ENCODE measurements around the gene AIFM2. TPM values are rescaled to one million over a fixed set of nuclear protein-coding genes. Genes with fewer than 3 reads are reported as not detected.
"Not testable (repeated sequence)": the region's sequence is repeated elsewhere in the genome, so short reads cannot be mapped to it uniquely, and the experiment has no call there.

The AIFM2 gene
- total RNA-seq, 2 experiments from 2014 or later: 2.5 to 3.3 TPM

DNA sequence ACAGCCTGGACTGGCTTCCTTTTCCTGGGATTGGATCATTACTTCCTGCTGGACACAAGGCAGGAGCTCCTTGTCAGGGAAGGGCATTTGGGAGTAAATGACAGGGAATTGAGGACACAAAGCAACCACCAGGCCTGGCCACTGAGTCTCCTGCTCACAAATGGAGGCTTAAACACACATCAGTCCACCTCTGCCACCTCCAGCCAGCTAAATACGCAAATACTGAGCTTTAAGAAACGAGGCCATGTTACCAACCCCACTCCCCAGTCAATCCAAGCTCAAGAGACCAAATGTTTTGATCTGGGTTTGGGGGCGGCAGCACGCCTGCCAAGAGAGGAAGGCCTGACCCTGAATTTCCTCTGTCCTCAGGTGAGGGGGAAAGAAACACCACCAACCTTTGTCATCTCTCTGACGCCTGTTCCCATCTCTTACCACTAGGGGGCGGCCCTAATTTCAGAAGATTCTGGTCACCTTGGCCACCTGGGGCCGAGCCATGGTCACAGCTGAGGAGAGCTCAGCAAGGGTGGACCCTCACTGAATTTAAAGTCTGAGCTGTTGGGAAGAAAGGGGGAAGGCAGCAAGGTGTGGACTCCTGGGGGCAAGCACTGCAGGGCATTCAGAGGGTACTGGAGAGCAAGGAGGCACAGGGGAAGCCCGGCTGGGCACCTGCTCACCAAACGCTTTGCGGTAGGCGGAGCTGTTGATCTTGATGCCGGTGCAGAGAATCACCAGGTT lies 16.5 kb downstream of the AIFM2 start:
- POLR2A ChIA-PET: no interaction called here
- no peak overlapping the region for H3K27ac Mint-ChIP-seq
- no peak overlapping the region for H3K4me3 Mint-ChIP-seq
- peaks cover 6% of the 10 kb centered on the region for H3K36me3 Mint-ChIP-seq (ENCODE audit: low read depth)
- DNase-seq: peak; percentile 64
- CTCF ChIA-PET: interaction anchor here (0.5 to 4.0 kb wide), 21 partner anchors 9 to 1212 kb away, joined by 3 to 21 read pairs (median 4); partner anchors contain the start of gene TYSND1
- H3K4me1 Mint-ChIP-seq: peaks cover 14% of the 10 kb centered on the region
- no peaks in the 10 kb centered on the region for H3K9me3 Mint-ChIP-seq
- no peaks in the 10 kb centered on the region for H3K27me3 Mint-ChIP-seq

DNA sequence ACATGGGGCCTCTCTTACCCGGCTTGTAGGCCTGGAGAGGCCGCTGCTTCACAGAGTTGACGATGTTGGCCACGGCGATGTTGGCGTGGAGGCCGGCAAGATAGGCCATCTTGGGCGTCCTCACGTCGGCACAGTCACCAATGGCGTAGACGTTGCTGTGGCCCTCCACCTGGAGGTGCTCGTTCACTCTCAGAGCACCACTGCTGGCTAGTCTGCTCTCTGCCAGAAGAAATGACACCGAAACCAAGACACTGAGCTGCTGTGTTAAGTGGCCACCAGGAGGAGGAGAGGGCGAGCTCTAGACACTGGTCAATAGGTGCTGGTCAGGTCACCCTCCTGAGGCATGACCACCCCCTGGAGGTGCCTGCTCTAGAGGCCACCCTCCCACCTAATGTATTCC lies 17.7 kb downstream of the AIFM2 start:
- H3K27ac Mint-ChIP-seq: no peak overlapping the region
- no peak for DNase-seq
- H3K36me3 Mint-ChIP-seq (ENCODE audit: low read depth): peaks cover 6% of the 10 kb centered on the region
- no peaks in the 10 kb centered on the region for H3K27me3 Mint-ChIP-seq
- H3K4me3 Mint-ChIP-seq: no peak overlapping the region
- ChIA-PET POLR2A (no interaction called here), CTCF (interaction anchor here (0.7 to 4.0 kb wide), 8 partner anchors 12 to 250 kb away, joined by 3 to 21 read pairs (median 4); partner anchors contain the start of gene TYSND1)
- no peaks in the 10 kb centered on the region for H3K9me3 Mint-ChIP-seq
- peaks cover 14% of the 10 kb centered on the region for H3K4me1 Mint-ChIP-seq

DNA sequence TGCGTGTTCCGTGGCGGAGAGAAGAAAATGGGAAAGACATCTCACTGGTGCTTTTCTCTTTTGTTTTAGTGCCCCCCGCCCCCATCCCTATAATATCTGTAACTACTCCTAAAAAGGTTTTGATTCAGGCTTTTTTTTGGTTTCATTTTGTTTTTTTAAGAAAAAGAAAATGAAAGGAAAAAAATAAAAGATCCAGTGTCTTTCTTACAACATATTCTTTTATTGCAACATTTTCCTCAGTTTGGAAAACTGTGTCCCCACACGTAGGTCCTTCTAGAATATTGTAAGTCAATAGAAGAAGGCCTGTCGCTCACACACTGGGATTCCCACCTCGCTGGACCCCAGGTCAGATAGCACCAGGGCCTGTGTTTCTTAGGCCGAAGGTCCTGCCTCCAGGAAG lies 20.6 kb downstream of the AIFM2 start:
- peak overlapping the region; percentile 17 for H3K27ac Mint-ChIP-seq
- DNase-seq: no peak
- peaks cover 6% of the 10 kb centered on the region for H3K36me3 Mint-ChIP-seq (ENCODE audit: low read depth)
- H3K27me3 Mint-ChIP-seq: no peaks in the 10 kb centered on the region
- ChIA-PET POLR2A (no interaction called here), CTCF (interaction anchor here (1.4 kb wide), 1 partner anchor 10 kb away, joined by 6 read pairs; no protein-coding TSS in a partner anchor)
- no peaks in the 10 kb centered on the region for H3K9me3 Mint-ChIP-seq
- H3K4me1 Mint-ChIP-seq: peaks cover 14% of the 10 kb centered on the region
- H3K4me3 Mint-ChIP-seq: no peak overlapping the region

- Mint-ChIP-seq H3K27me3 (no peaks in the 10 kb centered on the region), H3K27ac (no peak overlapping the region), H3K36me3 (ENCODE audit: low read depth) (peaks cover 6% of the 10 kb centered on the region), H3K4me3 (no peak overlapping the region), H3K4me1 (peaks cover 14% of the 10 kb centered on the region), H3K9me3 (no peaks in the 10 kb centered on the region)
- no peak for DNase-seq
- CTCF ChIA-PET: no interaction called here
- POLR2A ChIA-PET: no interaction called here
These were observed 21.1 kb downstream of the AIFM2 start for GRCh38 chr10:70111496-70111895.

DNA sequence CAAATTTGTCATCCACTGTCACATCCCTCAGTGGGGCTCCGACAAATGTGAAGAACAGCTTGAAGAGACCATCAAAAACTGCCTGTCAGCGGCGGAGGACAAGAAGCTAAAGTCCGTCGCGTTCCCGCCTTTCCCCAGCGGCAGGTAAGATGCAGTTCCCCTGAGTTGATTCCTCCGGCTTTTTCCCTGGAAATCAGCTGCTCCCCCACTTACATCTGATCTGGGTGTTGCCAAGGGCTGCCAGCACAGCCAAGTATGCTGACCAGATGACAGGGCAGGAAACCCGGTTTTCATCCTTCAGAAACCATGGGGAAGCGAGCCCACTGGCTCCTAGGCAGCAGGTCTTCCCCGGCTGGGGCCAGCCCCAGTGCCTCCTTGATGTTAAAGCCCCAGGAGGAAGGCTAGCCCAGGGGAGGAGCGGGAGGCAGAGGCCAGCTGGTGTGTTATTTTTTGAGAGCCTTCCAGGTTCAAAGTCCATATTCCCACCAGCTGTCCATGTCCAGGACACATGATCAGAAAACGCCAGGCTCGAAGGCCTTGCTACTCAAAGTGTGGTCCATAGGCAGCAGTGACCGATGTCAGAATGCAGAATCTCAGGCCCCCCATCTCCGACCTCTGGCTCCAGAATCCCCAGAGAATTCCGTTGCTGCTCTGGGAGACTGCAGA lies 23.4 kb downstream of the AIFM2 start:
- DNase-seq: no peak
- Mint-ChIP-seq H3K4me3 (no peak overlapping the region), H3K4me1 (peaks cover 12% of the 10 kb centered on the region), H3K27ac (no peak overlapping the region), H3K9me3 (no peaks in the 10 kb centered on the region), H3K27me3 (no peaks in the 10 kb centered on the region), H3K36me3 (ENCODE audit: low read depth) (peaks cover 6% of the 10 kb centered on the region)
- ChIA-PET CTCF (interaction anchor here (0.6 to 2.4 kb wide), 5 partner anchors 9 to 980 kb away, joined by 3 to 6 read pairs (median 4); partner anchors contain the start of gene TYSND1), POLR2A (no interaction called here)

DNA sequence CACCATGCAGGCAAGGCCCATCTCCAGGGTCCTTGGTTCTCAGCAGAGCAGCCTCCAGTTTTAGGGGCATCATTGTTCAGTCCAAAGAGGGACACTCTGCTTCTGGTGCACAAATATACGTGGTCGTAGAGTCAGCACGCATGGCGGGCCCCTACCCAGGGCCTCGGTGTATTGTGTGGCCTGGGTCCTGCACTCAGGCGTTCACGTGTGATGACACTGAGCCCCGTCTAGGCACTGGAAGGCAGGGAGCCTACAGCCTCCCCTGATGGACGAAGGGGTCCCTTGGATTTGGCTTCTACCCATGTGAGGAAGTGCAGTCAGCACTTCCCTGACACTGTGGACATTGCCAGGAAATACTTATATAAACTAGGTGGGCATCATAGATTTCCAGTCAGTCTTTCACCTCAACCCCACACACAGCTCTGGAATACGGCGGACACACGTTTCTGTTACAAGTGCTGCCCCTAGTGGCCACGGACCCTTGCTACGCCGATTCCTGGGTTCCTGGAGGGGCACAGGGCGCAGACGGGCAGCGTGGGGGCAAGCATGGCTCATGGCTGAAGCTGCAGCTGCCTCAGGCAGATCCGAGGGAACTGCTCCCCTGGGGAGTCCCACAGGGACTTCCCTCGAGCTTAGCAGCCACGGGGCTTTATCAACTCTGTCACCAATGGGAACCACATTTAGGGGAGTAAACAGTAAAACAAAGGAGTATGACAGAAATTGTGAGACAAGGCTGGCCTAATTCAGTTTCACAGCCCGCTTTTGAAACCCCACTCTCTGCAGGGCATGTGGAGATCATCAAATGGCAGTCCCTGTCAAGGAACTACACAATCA lies 25.4 kb downstream of the AIFM2 start:
- CTCF ChIA-PET: interaction anchor here (2.0 to 2.4 kb wide), 2 partner anchors 9 to 39 kb away, joined by 5 to 11 read pairs; partner anchors contain the start of gene TYSND1
- Mint-ChIP-seq H3K27ac (no peak overlapping the region), H3K4me3 (no peak overlapping the region), H3K27me3 (no peaks in the 10 kb centered on the region), H3K9me3 (no peaks in the 10 kb centered on the region), H3K4me1 (peaks cover 8% of the 10 kb centered on the region), H3K36me3 (ENCODE audit: low read depth) (no peaks in the 10 kb centered on the region)
- DNase-seq: peak; percentile 14
- POLR2A ChIA-PET: no interaction called here

DNA sequence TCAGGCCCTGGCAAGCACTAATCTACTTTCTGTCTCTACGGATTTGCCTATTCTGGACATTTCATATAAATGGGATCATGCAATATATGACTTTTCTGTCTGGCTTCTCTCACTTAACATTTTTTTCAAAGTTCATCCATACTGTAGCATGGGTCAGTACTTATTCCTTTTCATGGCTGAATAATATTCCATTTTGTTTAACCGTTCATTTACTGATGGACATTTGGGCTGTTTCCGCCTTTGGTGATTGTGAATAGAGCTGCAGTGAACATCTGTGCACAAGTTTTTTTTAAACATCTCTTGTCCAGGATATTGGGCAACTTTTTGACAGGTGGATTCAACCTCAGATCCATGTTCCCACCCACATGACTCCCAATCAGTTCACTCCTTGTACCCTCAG lies 31.0 kb downstream of the AIFM2 start:
- Mint-ChIP-seq H3K27ac (no peak overlapping the region), H3K36me3 (ENCODE audit: low read depth) (peaks cover 23% of the 10 kb centered on the region), H3K27me3 (no peaks in the 10 kb centered on the region), H3K9me3 (no peaks in the 10 kb centered on the region), H3K4me3 (no peak overlapping the region), H3K4me1 (peaks cover 2% of the 10 kb centered on the region)
- CTCF ChIA-PET: interaction anchor here (3.4 kb wide), 1 partner anchor 15 kb away, joined by 12 read pairs; no protein-coding TSS in a partner anchor
- no peak for DNase-seq
- POLR2A ChIA-PET: no interaction called here

DNA sequence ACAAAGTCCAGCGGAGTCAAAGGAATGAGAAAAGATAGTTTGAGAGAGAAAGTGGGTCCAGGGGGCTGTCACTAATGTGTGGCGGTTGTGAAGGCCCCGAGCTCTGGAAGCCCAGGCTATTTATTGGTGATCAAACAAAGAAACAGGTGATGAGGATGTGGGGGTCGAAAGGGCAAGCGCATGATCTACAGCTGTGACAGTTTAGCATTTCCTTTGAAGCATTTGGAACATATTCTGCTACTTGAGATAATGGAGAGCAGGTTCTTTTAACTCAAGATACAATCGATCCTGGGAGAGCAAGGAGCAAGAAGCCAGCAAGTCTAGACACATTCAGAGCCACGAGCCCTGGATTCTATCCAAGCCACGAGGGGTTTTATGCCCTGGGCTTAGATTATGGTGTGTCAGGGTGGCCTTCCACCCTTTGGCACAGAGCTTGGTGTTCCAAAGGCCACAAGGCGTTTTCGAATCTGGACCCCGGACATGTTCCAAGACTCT lies 31.5 kb downstream of the AIFM2 start:
- DNase-seq, H3K27ac Mint-ChIP-seq, POLR2A ChIA-PET, H3K4me1 Mint-ChIP-seq, H3K4me3 Mint-ChIP-seq, H3K27me3 Mint-ChIP-seq, H3K9me3 Mint-ChIP-seq: not testable (repeated sequence)
- H3K36me3 Mint-ChIP-seq (ENCODE audit: low read depth): peaks cover 25% of the 10 kb centered on the region
- CTCF ChIA-PET: interaction anchor here (3.4 kb wide), 1 partner anchor 15 kb away, joined by 12 read pairs; no protein-coding TSS in a partner anchor

DNA sequence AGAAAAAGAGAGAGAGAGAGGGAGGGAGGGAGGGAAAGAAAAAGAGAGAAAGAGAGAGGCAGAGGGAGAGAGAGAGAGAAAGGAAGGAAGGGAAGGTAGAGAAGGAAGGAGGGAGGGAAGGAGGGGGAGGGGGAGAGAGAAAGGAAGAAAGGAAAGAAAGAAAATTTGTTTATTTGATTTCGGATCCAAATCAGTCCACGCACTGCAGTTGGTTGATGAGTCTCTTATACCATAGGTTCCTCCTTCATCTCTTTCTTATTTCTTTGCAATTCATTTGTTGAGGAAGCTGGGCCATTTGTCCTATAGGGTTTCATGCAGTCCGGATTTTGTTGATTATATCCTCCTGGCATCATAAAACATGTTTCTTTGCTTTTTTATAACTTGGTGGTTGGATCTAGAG lies 34.4 kb downstream of the AIFM2 start:
- Mint-ChIP-seq H3K27ac (no peak overlapping the region), H3K4me3 (no peak overlapping the region), H3K36me3 (ENCODE audit: low read depth) (peaks cover 37% of the 10 kb centered on the region), H3K27me3 (no peaks in the 10 kb centered on the region), H3K4me1 (peaks cover 21% of the 10 kb centered on the region), H3K9me3 (no peaks in the 10 kb centered on the region)
- POLR2A ChIA-PET: no interaction called here
- no peak for DNase-seq
- CTCF ChIA-PET: interaction anchor here (0.9 to 1.6 kb wide), 3 partner anchors 17 to 48 kb away, joined by 3 to 4 read pairs (median 3); no protein-coding TSS in a partner anchor

DNA sequence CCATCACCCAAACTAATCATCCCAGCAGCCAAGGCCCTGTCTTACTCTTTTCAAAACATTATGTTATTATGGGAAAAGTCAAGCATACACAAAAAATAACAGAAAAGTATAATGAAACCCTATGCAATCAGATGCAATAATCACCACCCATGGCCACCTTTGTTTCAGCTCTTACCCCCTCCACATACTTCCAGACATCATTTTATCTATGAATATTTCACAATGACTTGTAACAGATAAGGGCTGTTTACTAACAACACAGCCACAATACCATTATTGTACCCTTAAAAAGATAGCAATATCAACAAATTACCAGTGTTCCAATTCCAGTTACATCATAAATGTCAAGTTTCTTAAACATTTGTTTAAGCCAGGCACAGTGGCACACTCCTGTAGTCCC lies 35.2 kb downstream of the AIFM2 start:
- Mint-ChIP-seq H3K4me1 (peaks cover 29% of the 10 kb centered on the region), H3K27me3 (no peaks in the 10 kb centered on the region), H3K4me3 (no peak overlapping the region), H3K9me3 (no peaks in the 10 kb centered on the region), H3K27ac (no peak overlapping the region), H3K36me3 (ENCODE audit: low read depth) (peaks cover 37% of the 10 kb centered on the region)
- CTCF ChIA-PET: interaction anchor here (1.2 kb wide), 1 partner anchor 49 kb away, joined by 3 read pairs; no protein-coding TSS in a partner anchor
- POLR2A ChIA-PET: no interaction called here
- no peak for DNase-seq

DNA sequence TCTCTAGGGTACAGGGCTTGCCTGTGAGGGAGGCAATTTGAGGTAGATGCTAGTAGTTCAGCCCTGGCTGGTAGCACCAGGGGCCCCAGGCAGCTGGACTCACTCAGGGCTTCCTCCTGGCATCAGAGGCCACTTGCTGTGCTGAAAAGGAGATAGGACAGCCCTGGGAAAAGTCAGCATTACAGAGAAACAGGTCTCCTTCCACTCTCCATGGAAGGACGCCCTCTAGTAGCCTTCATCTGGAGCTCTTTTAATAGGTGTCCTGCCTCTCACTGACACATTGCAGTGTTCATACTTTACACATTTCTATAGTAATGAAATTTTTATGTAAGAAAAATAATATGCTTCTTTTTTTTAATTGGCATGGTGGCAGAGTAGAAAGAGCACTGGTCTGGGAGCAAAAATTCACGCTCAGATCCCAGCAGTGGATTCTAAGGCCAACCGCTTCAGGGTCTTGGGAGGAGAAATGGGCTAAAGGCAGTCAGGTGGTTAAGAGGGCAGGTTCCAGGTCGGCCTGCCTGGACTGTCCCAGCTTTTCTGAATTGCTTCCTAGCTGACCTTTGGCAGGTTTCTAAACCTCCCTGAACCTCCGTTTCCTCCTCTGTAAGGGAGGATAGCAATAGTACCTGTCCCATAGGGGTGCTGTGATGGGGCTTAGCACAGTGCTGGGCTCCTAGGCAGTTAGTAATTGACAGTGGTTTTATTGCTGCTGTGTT lies 35.8 kb downstream of the AIFM2 start:
- no peak overlapping the region for H3K27ac Mint-ChIP-seq
- no peak for DNase-seq
- ChIA-PET CTCF (interaction anchor here (0.8 to 1.2 kb wide), 2 partner anchors 49 to 363 kb away, joined by 3 read pairs; no protein-coding TSS in a partner anchor), POLR2A (no interaction called here)
- H3K27me3 Mint-ChIP-seq: no peaks in the 10 kb centered on the region
- H3K36me3 Mint-ChIP-seq (ENCODE audit: low read depth): peaks cover 35% of the 10 kb centered on the region
- peaks cover 35% of the 10 kb centered on the region for H3K4me1 Mint-ChIP-seq
- H3K4me3 Mint-ChIP-seq: no peak overlapping the region
- no peaks in the 10 kb centered on the region for H3K9me3 Mint-ChIP-seq
